GM15510 (cell line): Measurements from ENCODE around the gene FGF7.

Experiments
- POLR2A ChIP-seq: IDR thresholded peaks from 3 replicates; pipeline ENCODE4 v1.6.1; 2011; ENCODE audit warnings: borderline replicate concordance; ENCODE audit not compliant: insufficient read length; ENCODE audit errors: extremely low read depth

Gene FGF7, protein sequence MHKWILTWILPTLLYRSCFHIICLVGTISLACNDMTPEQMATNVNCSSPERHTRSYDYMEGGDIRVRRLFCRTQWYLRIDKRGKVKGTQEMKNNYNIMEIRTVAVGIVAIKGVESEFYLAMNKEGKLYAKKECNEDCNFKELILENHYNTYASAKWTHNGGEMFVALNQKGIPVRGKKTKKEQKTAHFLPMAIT

DNA sequence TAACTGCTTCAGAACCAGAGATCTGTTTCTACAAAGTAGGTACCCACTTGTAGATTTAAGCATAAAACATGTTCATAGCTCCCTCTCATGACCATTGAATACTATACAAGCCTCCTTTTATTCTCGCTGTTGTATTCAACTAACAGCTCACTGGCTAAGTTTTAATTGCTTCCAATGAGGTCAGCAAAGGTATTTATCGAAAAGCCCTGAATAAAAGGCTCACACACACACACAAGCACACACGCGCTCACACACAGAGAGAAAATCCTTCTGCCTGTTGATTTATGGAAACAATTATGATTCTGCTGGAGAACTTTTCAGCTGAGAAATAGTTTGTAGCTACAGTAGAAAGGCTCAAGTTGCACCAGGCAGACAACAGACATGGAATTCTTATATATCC lies at the start of gene FGF7:
Gene FGF7, plus strand, starts transcription at position 222 of the 400 bp plus-strand sequence. CDS start 1,056 bp downstream, outside the sequence.
- TF ChIP-seq POLR2A, result no peak

GRCh38 chr15:49379996-49380395 lies 43.0 kb upstream of the FGF7 start:
- no peak for TF ChIP-seq POLR2A

DNA sequence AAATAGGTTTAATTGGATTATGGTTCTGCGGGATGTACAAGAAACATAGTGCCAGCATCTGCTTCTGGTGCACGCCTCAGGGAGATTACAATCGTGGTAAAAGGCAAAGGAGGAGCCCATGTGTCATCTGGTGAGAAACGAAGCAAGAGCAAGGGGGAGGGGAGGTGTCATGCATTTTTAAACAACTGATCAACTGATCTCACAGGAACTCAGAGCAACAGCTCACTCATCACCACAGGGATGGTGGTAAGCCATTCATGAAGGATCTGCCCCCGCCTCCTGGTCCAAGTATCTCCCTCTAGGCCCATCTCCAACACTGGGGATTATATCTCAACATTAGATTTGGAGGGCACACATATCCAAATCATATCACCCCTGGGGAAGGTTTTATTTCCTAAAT lies 42.1 kb upstream of the FGF7 start:
- TF ChIP-seq POLR2A, result no peak

- no peak for TF ChIP-seq POLR2A
Observed at GRCh38 chr15:49382394-49382793, 40.6 kb upstream of the FGF7 start.

- TF ChIP-seq POLR2A, result no peak
Observed at GRCh38 chr15:49383266-49383665, 39.8 kb upstream of the FGF7 start.

GRCh38 chr15:49387471-49387870 lies 35.6 kb upstream of the FGF7 start:
- TF ChIP-seq POLR2A, result no peak

GRCh38 chr15:49406352-49407118 lies 16.5 kb upstream of the FGF7 start:
- no peak for TF ChIP-seq POLR2A

GRCh38 chr15:49410641-49411040 lies 12.4 kb upstream of the FGF7 start:
- TF ChIP-seq POLR2A, result no peak

- TF ChIP-seq POLR2A, result no peak
Observed at GRCh38 chr15:49412797-49413196, 10.2 kb upstream of the FGF7 start.

- no peak for TF ChIP-seq POLR2A
Observed at GRCh38 chr15:49415149-49415548, 7.9 kb upstream of the FGF7 start.

GRCh38 chr15:49415638-49416037 lies 7.4 kb upstream of the FGF7 start:
- no peak for TF ChIP-seq POLR2A

GRCh38 chr15:49418811-49419210 lies 4.2 kb upstream of the FGF7 start:
- TF ChIP-seq POLR2A, result no peak

- TF ChIP-seq POLR2A, result no peak
Observed at GRCh38 chr15:49421991-49422390, 1.1 kb upstream of the FGF7 start.

- no peak for TF ChIP-seq POLR2A
Observed at GRCh38 chr15:49423901-49424550, 984 bp downstream of the FGF7 start.

GRCh38 chr15:49424954-49425353 lies 1.9 kb downstream of the FGF7 start:
- TF ChIP-seq POLR2A, result no peak

DNA sequence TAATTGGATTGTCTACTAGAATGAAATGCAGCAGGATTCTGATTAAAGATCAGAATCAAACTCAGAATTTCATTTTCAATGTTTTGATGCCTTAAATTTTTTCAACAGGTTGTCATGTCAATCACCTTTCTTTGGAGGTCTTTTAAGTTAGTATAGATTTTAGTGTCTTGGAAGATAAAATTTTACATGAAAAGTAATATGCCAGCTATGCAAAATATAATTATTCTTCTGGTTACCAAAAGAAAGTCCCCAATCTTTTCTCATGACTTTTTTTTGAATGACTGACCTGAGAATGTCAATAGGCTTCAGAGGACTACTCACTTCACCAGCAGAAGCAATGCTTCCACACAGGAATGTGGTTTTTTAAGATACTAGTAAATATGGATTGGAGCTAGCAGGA lies 4.3 kb downstream of the FGF7 start:
- TF ChIP-seq POLR2A, result no peak

DNA sequence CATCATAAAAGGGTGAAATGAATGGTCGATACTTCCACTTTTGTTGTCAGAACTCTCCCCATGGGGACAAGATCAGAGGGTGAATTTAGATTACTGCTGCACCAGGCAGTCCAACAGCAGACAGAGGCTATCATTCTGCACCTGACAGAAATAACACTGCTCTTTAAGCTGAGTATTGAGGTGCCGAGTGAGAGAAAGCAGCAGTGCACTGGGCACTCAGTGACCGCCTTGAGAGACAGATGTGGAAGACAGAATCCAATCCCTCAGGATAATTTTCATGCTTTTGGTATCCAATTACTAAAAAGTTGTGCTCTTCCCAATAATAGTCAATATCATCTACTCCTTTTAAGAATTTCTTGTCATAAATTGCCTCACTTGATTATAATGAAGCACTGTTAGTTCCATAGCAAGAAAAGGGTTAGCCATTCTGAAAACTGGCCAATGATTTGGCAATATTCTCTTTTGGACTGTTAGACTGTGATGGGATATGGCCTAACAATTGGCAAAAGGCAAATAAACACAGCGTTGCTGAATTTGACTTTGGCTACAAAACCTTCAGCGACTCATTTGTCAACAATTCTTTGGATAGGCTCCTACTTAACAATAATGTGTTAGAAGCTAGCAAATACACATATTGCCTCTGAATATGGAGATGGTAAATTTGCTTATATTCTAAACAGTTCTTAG lies 5.5 kb downstream of the FGF7 start:
- TF ChIP-seq POLR2A, result no peak
